Stimulated activated CD4-positive, alpha-beta T cell treated with anti-CD3 and anti-CD28 coated beads, Interleukin-1b, Interleukin-23, amount 100 ng/mL, for 48 hours (primary cell): ENCODE results near the gene CIRBP.

Experiments
- DNase-seq: peaks from one replicate; pipeline ENCODE4 v3.0.0-alpha.2; 2020

The CIRBP gene

DNA sequence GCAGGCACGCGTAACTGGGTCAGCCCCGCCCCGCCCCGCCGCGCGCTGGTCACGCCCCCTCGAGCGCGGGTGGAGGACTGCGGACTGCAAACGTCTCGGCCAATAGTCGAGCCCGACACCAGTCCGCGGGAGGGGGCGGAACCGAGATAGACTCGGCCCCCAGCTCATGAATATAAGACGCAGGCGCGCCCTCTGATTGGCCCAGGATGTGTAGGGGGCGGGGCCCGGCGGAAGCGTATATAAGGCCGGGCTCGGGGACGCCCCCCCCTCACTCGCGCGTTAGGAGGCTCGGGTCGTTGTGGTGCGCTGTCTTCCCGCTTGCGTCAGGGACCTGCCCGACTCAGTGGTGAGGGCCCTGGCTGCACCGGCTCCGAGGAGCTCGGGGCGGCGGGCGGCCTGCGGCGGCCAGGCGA, at the start of gene CIRBP:
Gene CIRBP, plus strand, starts transcription at position 268 of the 413 bp plus-strand sequence. CDS start 1,602 bp downstream, outside the sequence.
- DNase-seq: peak; percentile 100

DNA sequence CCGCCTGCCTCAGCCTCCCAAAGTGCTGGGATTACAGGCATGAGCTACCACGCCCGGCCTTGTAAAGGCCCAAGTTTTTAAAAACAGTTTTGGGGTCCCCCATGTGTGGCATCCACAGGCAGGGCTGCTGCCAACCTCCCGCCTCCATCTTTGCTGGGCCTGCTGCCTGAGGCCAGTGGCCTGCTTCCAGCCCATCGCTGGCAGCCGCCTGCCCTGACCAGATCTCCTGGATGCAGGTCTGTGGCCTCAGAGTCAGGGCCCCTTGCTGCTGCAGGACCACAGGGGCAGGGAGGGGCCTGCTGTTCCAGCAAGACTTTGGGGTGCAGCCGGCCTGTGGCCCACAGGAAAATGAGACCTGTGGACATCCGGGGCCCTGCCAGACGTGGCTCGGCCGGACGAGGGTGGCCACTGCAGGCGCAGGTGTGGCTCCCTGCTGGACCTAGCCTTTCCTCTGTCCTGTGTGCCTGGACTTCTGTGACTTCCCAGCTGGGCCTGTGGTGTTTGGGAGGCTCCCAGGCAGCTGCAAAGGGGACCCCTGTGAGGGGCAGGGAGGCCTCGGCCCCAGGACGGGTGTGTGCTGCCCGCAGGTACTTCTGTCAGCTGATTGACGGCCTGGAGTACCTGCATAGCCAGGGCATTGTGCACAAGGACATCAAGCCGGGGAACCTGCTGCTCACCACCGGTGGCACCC, 49.2 kb upstream of the CIRBP start:
- DNase-seq: no peak

DNA sequence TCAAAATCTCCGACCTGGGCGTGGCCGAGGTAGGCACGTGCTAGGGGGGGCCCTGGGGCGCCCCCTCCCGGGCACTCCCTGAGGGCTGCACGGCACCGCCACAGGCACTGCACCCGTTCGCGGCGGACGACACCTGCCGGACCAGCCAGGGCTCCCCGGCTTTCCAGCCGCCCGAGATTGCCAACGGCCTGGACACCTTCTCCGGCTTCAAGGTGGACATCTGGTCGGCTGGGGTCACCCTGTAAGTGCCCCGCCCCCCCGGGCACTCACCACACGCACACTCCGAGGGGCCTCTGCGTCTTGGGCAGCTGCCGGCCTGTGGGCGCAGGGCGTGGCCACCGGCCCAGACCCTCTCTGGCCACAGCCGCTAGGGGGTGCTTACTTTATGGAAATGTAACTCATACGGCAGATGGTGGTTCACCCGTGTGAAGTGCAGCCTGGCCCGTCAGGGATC, 48.6 kb upstream of the CIRBP start:
- no peak for DNase-seq

DNA sequence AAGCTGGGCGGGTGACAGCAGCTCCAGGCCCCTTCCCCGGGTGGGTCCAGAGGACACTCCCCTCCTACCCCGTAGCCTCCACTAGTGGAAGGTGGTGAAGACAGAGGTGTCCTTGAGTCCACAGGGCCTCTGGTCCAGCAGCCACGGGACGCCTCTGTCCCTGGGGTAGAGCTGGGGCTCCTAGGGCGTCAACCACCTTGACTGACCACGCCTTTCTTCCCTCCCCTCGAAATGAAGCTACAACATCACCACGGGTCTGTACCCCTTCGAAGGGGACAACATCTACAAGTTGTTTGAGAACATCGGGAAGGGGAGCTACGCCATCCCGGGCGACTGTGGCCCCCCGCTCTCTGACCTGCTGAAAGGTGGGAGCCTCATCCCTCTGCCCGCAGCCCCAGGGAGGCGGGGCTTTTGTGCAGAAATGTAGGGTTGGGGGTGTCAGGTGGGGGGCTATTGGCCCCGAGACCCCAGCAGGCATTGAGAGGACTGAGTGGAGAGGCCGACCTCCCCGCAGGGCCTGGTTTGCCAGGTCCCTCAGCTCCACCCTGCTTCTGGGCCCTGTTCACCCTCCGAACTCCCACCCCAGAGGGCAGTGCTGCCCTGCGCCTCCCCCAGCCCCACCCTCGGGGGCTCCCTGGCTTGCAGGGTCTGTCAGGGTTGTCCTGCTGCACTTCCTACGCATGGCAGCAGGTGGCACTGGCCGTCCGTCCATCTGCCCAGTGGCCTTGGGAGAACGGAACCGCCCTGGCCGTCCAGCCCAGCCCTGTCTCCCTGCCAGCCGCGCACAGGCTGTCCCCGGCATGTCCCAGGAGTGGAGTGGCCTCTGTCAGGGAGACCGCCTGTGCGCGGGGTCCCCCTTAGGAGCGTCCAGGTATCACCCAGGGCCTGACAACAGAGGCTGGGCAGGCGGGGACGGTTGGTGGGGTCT, 47.9 kb upstream of the CIRBP start:
- DNase-seq: no peak

DNA sequence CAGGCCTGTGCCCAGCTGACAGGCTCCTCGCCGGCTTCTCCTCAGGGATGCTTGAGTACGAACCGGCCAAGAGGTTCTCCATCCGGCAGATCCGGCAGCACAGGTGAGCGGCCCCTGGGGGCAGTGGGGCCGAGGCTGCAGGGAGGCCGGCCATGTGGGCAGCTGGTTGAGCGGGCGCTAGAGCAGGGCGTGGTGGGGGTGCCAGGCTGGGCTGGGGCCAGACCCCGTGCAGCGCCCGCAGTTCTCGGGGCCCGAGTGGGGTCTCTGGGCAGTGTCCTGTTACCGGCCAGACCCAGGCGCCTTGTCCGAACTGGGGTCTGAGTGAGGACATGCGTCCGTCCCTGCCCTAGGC, 47.3 kb upstream of the CIRBP start:
- no peak for DNase-seq

DNA sequence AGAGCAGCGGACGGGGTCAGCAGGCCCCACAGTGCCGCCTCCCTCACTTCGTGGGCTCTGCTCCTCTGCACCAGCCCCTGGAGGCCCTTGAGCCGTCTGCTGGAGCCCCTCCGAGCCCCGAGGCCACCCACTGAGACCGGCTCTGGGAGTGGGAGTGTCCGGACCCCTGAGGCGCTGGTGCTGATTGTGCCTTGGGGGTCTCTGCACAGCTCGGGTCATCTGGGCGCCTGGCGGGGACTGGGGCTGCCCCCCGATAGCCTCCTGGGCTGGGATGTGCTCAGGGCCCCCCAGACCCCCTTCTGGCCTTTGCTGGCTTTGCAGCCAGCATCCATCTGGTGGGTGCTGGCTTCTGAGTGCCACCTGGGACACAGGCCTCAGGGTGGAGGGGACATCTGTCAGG, 46.7 kb upstream of the CIRBP start:
- no peak for DNase-seq

DNA sequence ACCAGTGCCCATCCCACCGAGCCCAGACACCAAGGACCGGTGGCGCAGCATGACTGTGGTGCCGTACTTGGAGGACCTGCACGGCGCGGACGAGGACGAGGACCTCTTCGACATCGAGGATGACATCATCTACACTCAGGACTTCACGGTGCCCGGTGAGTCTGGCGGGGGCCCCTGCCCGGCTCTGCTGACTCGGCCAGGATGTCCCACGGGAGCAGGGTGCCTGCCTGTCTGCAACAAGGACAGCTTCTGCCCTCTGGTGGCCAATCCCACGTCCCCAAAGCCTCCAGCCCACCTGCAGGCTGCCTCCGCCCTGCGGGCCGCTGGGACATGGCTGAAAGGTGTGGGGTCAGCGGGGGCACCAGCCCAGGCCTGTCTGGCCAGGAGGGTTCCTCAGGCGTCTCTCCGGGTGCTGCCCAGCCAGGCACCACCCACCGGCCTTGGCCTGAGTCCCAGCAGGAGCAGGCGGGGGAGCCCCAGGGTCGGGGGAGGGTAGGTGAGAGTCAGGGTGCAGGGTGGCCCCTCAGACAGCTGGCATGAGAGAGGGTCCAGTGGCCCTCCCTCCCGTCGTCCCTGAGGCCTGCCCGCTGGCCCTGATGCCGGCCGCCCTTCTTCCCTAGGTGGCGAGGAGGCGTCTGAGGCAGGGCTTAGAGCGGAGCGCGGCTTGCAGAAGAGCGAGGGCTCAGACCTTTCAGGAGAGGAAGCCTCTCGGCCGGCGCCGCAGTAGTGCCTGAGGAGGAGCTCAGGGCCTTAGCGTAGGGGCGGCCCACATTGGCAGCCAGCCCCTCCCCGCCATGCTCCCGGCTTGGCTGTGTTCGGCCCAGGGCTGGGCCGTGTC, 45.9 kb upstream of the CIRBP start:
- peak; percentile 29 for DNase-seq

DNA sequence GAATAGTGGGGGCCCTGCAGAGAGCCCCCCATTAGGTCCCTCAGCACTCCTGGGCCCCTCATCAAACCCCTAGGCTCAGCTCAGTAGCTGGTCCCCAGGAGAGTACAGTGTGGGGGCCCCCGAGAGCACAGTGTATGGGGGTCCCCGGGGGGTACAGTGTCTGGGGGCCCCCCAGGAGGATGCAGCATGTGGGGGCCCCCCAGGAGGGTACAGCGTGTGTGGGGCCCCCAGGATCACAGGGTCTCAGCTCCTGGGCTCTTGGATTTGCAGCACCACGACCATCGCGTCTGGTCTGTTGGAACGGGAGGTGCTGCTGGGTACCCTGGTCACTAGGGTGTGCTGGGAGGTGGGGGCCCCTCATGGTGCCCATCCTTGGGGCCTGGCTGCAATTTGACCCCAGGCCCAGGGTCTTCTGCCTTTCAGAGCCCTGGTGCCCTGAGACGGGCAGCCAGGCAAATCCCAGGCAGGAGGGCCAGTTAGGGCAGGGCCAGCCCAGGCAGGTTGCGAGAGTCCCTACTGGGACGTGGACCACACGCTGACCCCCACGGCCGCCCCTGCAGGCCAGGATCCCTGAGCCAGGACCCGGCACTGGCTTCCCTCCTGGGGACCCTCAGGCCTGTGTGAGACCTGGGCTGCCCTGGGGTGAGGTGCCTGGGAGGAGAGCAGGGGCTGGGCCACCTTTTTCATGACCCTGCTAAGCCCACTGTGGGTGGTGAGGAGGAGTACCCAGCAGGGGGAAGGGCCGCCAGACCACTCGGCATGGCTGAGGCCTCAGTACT, 44.9 kb upstream of the CIRBP start:
- DNase-seq: no peak

DNA sequence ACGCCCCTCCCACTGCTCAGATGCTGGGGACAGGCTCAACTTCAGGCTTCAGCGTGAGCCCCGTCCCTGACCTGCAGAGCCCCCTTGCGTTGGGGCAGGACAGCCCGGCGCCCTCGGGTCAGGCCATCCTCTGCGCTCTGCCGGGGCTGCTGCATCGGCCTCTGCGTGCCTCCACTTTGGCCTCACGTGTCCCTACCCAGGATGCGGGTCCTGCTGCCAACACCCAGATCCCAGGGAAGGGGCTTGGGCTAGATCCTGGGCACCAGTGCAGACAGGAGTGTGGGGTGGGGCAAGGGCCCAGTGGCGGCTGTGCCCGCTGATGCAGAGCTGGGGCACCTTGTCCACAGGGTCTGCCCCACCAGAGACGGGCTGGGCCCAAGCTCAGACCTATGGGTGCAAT, 44.3 kb upstream of the CIRBP start:
- no peak for DNase-seq

DNA sequence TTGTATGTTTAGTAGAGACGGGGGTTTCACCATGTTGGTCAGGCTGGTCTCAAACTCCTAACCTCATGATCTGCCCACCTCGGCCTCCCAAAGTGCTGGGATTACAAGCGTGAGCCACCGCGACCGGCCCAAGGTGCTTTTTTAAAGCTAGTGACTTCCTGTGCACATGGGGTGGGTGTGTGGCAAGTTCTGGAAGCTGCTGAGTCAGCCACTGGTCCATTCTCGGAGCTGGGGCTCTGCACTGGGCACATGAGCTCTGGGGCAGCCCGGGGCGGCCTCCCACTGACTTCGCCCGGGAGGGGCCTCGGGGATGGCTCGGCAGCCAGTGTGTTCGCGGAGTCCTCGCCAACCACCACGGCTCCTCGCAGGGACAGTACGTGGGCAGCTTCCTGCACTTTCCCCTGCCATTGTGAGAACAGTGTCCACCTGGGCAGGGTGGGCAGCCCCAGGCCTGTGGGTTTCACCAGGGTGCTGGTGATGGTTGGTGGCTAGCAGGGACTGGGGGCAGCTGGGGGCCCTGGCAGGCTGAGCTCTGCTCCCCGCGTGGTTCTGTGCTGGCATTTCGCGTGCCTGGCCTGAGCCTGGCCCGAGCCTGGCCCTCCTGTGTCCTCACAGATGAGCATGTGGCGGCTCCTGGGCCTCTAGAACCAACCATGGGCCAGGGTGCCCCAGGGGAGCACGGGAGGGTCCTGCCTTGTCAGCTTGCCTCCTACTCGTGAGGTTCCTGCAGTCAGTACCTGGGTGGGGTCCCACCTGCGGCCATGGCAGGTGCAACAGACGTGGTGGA, 43.5 kb upstream of the CIRBP start:
- no peak for DNase-seq

DNA sequence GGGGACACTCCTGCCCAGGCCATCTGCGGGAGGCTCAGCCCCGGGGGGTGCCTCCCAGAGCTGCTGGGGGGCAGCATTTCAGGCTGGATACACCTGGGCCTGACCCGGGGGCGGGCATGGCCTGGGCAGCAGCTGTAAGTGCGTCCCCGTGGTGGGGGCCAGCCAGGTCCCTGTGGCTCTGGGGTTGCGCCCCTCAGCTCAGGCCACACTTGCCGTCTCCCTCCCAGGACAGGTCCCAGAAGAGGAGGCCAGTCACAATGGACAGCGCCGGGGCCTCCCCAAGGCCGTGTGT, 43.0 kb upstream of the CIRBP start:
- DNase-seq: no peak

DNA sequence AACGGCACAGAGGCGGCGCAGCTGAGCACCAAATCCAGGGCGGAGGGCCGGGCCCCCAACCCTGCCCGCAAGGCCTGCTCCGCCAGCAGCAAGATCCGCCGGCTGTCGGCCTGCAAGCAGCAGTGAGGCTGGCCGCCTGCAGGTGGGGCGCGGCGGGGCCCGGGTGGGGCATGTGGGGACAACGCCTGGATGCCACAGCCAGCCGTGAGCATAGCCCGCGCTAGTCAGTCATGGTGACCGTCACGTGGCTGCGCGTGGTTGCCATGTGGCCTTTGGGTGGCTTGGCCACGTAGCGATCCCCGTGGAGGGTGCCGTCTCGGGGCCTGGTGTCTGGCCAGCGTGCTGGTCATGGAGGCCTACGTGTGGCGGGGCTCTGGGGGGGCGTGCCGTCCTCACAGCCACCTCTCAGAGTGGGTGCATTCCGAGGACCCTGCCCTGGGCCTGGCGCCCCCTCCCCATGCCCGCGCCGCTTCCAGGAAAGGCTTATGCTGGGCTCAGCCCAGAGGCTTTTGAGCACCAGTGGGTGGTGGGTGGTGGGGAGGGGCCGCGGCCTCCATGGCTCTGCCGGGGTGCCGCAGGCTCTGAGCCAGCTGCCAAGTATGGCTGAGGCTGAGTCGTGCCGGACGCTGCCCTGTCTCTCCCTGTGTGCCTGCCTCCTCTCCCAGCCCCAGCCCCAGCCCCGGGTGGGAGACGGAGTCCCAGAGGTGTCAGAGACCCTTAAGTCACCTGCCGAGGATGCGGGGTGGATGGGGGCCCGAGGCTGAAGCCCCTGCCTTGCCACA, 42.4 kb upstream of the CIRBP start:
- no peak for DNase-seq

DNA sequence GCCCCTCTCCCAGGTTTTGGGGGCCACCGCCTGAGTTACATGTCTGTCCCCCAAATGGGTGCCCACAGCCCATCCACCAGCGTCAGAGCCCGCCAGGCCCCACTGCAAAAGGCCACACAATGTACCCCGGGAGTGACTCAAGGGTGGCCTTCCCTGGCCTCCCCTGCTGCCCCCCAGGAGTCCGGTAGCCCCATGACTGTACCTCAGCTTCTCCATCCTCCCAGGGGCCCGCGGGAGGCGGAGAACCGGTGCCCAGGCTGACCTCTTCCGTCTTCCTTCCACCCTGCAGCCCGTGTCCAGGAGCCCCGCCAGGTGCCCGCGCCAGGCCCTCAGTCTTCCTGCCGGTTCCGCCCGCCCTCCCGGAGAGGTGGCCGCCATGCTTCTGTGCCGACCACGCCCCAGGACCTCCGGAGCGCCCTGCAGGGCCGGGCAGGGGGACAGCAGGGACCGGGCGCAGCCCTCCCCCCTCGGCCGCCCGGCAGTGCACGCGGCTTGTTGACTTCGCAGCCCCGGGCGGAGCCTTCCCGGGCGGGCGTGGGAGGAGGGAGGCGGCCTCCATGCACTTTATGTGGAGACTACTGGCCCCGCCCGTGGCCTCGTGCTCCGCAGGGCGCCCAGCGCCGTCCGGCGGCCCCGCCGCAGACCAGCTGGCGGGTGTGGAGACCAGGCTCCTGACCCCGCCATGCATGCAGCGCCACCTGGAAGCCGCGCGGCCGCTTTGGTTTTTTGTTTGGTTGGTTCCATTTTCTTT, 41.7 kb upstream of the CIRBP start:
- DNase-seq: no peak

DNA sequence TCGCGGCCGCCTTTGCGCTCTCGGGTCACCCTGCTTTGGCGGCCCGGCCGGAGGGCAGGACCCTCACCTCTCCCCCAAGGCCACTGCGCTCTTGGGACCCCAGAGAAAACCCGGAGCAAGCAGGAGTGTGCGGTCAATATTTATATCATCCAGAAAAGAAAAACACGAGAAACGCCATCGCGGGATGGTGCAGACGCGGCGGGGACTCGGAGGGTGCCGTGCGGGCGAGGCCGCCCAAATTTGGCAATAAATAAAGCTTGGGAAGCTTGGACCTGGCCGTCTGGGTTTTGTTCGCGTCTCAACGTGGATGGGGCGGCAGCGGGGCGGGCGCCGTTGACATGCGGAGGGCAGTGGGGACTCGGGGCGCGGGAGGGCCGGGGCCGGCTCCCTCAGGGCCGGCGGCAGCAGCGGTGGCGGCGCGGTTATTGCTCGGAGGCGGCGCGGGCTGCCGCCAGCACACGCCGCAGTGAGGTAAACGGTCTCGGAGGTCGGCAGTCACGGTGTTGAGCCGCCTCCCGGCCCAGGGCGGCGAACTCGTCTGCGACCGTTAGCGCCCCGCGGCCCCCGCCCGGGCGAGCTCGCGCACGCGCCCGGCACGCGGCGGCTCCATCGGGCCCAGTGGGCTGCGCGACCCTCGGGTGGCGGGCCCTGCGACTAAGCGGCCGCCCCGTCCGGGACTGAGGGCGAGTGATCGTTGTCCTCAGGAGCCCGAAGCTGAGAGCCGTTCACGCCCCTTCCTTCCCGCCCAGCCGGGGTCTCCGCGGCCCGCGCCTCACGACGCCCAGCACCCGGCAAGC, 40.8 kb upstream of the CIRBP start:
- DNase-seq: no peak

DNA sequence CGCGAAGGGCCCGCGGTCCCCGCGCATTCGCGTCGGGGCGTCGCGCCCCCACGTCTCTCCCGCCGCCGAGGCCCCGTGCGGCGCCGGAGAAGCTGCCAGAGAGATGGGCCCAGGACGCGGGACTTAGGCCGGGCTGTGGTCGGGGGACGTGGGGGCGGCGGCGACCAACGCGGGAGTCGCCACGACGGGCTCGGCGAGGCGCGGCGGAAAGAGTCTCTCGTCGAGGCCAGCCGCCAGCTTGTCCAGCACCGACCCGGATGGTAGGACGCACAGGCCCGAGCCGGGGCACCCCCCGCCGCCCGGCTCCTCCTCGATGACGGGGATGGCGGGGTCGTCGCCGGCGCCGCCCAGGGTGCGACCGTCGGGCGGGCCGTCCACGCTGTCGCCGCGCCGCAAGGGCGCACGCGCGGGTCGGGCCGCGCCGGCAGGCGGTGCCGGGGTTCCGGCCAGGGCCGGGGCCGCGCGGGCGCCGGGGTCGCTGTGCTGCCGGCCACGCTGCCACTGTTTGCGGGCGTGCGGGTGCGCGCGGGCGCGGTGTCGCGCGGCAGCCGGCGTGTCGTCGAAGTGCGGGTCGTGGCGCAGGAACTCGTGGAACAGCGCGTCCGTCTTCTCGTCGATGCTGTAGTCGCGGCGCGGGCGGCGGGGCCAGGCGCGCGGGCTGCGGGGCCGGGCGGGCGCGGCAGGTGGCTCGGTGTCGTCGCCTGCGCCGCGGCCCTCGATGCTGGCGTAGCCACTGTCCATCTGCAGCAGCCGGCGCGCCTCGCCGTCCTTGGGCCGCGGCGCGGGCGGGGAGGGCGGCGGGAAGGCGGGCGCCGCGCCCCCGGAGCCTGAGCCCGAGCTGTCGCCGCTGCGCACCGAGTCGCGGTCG, 39.8 kb upstream of the CIRBP start:
- no peak for DNase-seq

DNA sequence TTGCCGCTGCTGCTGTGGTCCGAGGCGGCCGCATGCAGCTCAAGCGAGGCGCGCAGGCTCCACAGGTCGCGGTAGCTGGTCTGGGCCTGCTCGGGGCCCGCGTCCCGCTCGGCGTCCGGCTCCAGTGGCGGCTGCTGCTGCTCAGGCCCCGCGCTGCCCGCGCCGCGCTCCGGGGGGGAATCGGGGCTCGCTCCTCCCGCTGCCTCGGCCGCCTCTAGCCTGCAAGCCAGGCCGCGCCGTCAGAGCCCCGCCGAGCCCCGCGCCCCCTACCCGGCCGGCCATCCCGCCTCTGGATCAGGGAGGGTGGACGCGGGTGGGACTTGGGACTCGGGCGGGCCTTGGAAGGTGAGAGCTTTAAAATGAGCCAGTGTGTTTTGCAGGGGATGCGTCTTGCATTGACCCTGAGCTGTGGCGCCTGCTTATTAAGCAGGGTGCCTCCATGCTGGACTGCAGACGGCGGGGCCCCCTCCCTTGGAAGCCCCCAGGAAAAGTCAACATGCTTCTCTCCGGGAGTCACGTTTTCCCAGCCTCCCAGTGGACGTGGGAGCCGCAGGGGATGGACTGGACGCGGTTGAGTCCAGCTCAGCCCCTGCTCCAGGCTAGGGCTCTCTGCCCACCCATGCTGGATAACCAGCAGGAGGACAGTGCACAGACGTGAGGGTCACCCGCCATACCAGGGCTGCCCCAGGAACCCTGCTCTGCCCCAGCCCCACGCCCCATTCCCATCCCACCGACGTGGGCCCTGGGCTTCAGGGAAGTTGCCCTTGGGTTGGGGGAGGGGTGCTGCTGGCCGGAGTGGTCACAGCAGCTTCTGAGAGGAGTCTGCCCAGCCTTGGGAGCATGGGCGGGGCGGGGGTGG, 39.0 kb upstream of the CIRBP start:
- DNase-seq: no peak

DNA sequence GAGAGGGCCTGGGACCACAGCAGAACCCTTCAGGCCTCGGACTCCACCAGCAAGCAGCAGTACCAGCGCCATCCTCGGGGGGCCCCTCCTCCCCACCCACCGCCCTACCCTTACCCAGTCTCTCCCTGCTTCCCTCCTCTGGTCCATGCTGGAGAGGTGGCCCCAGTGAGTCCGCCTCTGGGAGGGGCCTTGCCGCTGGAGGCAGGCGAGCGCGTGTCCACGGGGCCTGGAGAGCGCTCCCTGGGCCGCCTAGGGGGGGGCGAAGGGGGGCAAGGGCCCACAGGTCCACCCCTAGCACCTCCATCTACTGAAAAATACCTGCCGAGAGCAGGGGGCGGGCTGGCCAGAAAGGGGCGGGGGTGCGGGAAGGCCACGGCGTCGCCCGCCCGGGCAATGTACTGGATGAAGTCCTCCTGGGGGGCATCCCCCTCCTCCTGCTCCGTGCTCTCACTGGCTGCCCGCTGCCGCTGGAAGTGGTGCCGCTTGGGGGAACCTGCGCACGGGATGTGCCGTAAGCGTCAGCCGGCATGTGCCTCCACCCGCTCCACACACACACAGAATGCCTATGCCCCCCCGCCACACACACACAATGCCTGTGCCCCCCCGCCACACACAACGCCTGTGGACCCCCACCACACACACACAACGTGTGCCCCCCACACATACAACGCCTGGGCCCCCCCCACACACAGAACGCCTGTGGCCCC, 38.2 kb upstream of the CIRBP start:
- DNase-seq: no peak
